Left forelimb (tissue), 1 donor: ENCODE results near the gene NT5DC3.

Source experiments
- DNase-seq: peaks from one replicate; pipeline ENCODE4 v3.0.0-alpha.2; 2018; ENCODE audit warnings: low spot score

The NT5DC3 gene

GRCh38 chr12:103809154-103809553, 31.9 kb downstream of the NT5DC3 start:
- DNase-seq, result no peak

GRCh38 chr12:103808239-103808880, 32.7 kb downstream of the NT5DC3 start:
- no peak for DNase-seq

- no peak for DNase-seq
Observed at GRCh38 chr12:103807561-103808238, 33.3 kb downstream of the NT5DC3 start.

GRCh38 chr12:103806803-103807202, 34.2 kb downstream of the NT5DC3 start:
- DNase-seq, result no peak

GRCh38 chr12:103805655-103806360, 35.2 kb downstream of the NT5DC3 start:
- no peak for DNase-seq

- no peak for DNase-seq
Observed at GRCh38 chr12:103803847-103804246, 37.2 kb downstream of the NT5DC3 start.

- DNase-seq, result no peak
Observed at GRCh38 chr12:103802586-103802886, 38.5 kb downstream of the NT5DC3 start.

GRCh38 chr12:103801709-103802585, 39.1 kb downstream of the NT5DC3 start:
- DNase-seq, result no peak

GRCh38 chr12:103799857-103800771, 40.9 kb downstream of the NT5DC3 start:
- peak; percentile 69 for DNase-seq

GRCh38 chr12:103799504-103799856, 41.6 kb downstream of the NT5DC3 start:
- no peak for DNase-seq

- DNase-seq, result no peak
Observed at GRCh38 chr12:103798586-103798985, 42.4 kb downstream of the NT5DC3 start.

- no peak for DNase-seq
Observed at GRCh38 chr12:103794309-103795213, 46.5 kb downstream of the NT5DC3 start.

- DNase-seq, result no peak
Observed at GRCh38 chr12:103793512-103794045, 47.5 kb downstream of the NT5DC3 start.

- no peak for DNase-seq
Observed at GRCh38 chr12:103793046-103793445, 48.0 kb downstream of the NT5DC3 start.

- no peak for DNase-seq
Observed at GRCh38 chr12:103791350-103791920, 49.6 kb downstream of the NT5DC3 start.

GRCh38 chr12:103786201-103786600, 54.8 kb downstream of the NT5DC3 start:
- no peak for DNase-seq

- DNase-seq, result no peak
Observed at GRCh38 chr12:103785243-103786031, 55.6 kb downstream of the NT5DC3 start.

- DNase-seq, result no peak
Observed at GRCh38 chr12:103783744-103784664, 57.0 kb downstream of the NT5DC3 start.
